GM21619 (cell line): Measurements from ENCODE around the gene GPC3.

Source experiments
- ATAC-seq: cut with Tn5 transposase; IDR thresholded peaks from one replicate; pipeline ENCODE4 v1.9.1; 2021; ENCODE audit not compliant: unreplicated experiment

GPC3 gene

DNA sequence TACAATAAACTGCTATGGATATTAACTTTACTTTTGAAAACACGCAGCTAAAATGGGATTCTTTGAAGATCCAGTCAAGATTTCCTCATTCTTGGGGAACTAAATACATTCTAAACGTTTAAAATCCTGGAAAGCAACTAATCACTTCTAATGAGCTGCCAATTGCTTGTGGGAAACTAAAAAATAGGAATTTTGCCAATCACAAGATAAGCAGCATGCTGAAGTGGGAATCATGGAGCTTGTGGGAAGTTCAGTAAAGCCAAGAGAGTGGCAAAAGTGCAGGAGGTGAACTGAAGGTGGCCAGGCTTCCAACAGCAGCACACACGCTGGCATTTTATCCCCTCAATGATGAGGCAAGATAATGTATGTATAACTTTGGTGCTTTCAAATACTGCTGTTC, 133.0 kb downstream of the GPC3 start:
- no peak for ATAC-seq

DNA sequence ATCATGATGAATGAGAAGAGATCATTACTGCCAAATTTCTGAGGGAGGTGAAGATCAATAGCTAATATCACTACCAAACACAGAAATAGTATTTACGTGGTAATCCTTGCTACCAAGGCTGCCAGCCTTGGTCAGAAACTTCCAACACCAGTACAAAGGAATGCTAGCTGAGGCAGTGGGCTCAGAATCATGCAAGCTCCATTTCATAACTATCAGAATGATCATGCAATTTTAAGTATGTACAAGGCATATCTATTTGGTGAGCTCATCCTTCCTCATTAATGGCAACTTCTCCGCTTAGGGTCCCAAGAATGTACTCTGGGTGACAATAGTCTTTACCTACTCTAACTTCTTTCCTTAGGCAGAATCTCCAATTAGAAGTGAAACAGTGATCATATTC, 135.0 kb downstream of the GPC3 start:
- no peak for ATAC-seq

DNA sequence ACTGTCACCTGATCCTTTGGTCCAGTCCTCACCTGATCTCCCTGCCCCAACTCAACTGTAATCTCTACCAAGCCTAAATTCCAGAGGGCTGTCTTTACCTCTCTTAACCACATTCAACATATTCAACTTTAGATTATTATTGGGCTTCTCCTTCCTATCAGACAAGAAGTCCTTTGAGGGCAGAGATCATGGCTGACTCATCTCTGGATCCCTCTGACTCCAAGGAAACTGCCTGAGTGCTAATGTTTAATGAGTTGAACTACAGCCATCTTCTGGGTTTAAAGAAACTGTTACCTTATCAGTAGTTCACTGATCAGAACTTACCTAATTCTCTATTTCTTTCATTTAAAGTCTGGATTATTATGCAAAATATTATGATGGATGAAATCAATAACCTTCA, 135.7 kb downstream of the GPC3 start:
- ATAC-seq: no peak

DNA sequence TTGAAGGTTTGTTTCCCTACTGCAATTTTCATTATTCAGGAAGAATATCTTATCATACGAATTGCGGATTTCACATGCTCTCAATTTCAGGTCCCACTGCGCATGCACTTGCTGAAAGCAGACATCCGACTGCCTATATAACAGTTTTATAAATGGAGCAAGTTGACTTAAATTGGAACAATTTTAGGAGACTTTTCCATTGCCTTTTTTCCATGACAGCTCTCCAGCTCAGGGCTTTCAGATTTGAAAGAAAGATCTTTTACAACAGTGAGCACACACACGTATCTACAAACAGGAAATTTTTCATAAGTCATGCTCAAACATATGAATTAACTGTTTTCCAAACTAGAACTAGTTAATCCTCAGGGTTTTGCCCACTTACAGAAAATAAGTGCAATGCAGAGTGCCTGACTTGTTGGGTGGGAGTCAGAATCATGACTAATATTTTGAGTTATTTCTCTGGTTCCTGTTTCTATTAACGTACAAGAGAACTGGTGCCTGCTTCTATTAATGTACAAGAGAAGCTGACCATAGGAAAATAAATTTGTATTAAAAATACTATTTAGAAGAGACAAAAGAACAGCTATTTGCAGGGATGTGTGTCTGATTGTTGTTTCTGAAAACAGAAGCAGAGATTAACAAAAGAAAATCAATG, 137.9 kb downstream of the GPC3 start:
- ATAC-seq: no peak

DNA sequence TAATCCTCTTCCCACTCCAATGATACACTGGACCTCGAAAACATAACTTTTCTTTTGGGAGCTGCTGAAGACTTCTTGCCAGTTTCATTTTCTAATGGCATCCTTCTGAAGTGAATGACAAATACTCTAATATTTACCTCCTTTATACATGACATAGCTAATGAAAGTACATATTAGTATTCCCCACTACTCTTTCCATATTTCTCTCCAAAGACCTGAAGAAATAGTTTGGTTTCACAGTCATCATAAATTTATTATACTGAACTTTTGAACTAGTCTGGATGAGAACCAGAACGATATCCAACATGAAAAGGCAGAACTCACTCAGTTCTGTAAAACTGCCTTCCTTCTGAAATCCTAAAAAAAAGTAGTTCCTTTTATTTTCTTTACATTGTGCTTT, 139.1 kb downstream of the GPC3 start:
- ATAC-seq: no peak

DNA sequence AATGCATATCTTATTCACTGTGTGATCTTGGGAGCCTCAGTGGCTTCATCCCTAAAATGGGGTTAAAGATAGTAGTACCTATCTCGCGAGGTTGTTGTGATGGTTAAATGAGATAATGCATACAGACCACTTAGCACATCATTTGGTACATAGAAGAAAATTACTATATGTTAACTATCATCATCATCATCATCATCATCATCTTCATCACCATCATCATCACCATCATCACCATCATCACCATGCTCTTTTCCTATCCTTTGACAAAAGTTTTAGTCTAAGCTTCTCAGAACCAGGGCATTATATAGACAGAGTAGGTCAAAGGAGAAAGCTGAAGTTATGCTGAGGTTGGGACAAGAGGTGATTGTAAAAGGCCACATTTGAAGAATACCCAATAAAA, 145.0 kb downstream of the GPC3 start:
- no peak for ATAC-seq

DNA sequence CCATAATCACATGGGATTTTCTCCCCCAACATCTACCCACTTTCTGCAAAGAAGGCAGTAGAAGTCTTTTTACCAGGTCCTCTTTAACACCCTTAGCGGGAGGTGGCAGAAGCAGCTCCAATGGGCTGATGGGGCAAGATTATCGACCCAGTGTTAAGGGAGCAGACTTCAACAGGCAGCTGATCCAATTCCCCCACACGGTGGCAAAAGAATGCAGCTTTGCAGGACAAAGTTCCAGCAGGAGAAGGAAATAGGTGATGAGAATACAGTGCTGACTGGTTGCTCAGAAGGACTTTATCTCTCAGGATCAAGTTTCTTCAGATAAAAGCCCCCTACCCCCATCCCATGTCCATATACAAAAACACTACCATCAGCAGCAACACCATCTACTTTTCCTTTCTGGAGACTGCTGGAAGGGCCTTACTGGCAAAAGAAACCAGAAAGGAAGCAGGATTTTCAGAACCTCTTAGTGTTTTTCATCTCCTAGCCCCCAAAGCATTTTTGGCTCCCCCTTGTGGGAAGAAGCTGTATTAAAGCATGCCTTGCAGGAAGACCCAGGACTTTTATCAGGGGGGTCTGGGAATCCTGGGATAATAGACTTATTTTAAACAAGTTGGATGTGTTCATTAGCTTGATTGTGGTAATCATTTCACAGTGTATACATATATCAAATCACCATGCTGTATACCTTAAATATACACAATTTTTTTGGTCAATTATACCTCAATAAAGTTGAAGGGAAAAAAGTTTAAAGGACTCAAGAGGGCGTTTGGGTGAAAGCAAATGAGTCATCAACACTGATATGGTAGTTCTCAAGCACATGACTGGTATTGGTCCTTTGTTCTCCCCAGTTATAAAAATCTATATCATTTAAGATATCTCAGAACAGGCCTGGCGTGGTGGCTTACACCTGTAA, 146.4 kb downstream of the GPC3 start:
- no peak for ATAC-seq

DNA sequence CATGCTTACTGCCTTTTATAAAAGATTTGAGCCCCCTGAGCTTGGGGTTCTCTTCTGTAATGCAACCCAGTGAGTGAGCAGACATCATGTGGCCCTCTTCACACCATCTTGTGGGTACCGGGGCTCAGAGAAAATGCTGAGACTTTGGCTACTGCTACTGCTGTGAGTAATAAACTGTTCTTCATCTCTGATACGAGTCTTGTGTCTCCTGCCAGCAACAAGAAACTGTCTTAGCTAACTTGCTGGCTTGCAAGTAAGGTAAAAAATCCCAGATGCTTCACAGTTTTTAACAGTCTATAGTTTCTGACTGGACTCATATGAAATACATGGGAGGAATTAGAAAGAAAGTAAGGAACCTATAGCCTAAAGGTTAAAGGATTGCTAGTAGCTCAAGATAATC, 148.3 kb downstream of the GPC3 start:
- ATAC-seq: no peak

DNA sequence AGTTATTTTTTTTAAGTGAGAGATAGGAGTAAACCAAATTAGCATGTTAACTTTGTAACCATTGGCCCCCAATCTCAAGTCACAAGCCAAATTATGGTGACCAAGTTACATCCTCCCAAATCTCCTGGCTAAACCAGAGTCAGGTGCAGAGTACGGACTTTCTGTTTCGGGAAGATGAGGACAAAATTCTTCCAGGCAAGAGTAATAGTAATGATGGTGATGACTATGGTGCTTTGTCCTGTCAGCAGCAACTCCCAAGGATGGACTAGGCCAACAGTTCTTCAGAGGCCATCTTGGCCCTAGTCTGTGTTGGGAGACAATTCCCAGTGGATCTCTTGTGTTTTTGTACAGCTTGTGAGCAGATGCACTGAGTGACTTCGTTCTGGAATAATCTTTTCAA, 148.8 kb downstream of the GPC3 start:
- no peak for ATAC-seq

DNA sequence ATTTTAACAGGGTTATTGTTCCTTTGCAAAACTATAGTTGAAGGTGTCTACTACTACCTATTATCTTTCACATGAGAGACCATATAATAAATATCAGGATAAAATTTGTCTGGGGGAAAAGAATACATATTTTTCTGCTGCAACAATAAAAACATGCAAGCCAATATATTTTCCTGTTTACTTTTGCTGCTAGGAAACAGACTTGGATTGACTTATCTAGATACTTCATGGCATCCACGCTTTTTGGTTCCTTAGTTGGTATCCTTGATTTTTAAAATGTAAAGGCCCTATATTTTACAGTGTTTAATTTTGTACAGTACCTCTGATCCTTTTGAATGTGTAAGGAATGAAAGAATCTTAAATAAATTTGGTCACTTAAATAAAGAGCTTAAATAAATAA, 150.6 kb downstream of the GPC3 start:
- ATAC-seq: no peak

DNA sequence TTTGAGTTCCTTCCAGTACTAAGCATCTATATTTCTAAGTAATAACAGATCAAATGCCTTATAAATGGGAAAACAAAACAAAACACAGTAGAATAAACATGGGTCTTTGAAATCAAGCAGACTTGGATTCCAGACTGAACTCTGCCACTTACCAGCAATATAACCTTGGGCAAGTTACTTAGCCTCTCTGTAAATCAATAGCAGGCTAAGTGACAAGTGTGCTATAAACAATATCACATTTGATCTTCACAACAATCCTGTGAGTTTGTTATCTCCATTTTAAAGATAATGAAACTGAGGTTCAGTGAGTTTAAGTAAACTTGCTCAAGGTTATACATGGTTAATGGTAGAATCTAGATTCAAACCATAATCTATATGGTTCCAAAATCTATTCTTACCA, 165.8 kb downstream of the GPC3 start:
- ATAC-seq: no peak

DNA sequence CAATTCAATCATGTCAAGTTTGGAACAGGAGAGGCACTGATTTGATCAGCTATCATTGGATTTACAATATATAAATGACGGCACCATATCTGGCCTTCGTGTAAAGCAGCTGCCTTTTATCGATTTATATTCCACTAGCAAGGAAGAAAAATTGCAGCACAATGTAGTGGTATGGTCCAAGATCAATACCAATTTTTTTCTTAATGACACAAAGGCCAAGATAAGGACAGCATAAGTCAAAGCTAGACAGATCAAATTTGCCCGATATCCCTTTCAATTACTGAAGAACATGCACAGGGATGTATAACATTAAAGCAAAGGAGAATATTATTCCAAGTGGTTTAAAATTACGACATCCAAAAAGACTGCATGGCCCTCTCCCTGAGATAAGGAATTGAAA, 167.4 kb downstream of the GPC3 start:
- no peak for ATAC-seq

DNA sequence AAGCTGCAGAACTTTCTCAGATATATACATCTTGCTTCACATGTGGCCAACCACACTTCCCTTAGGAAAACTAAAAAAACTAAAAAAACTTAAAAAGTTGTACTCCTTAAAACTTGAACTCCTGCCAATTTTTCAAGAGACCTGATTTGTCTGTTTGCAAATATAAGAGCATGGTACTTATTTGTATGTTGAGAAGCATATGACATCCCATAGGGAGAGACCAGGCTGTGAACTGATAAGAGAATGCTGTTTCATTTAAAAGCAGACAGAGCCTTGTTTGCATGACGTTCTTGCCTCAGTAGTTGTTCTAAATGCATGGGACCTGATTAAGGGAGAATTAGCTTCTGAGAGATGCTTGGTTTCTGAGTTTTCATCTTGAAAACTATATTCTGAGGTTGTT, 169.9 kb downstream of the GPC3 start:
- no peak for ATAC-seq

DNA sequence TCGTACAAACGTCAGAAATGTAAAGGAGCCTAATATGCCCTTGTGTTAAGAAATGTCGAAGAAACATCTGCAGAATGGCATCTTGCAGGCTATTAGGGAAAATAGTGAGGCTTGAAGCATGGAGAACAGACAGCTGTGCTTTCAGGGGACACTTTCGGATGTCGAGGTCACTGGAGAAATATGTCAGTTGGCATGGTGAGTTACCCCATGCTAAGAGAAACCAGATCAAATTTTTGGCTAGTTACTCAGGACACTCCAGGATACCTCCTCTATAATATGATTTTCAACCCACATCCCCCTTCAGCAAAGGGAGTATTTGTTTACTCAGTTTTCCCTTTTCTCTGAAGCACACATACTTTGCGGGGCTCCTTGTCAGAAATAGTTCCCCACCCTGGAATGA, 171.4 kb downstream of the GPC3 start:
- no peak for ATAC-seq

DNA sequence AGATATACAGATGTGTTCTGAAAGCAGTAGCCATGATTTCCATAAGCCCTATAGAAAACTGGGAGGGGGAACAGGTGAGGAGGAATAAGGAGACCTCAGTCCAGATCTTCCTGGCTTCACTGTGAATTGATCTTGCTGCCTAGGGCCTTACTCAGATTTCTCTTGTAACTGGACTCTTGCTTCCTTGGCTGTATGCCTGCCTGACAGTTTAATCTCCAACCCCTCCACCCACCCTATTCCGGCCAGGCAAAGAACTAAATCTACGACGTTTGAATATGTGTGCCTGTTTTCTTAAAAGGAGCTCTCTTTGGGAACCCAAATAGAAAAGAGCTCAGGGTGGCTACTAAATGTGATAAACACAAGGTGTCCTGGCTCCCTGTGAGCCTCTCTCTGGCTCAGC, 173.0 kb downstream of the GPC3 start:
- ATAC-seq: no peak

DNA sequence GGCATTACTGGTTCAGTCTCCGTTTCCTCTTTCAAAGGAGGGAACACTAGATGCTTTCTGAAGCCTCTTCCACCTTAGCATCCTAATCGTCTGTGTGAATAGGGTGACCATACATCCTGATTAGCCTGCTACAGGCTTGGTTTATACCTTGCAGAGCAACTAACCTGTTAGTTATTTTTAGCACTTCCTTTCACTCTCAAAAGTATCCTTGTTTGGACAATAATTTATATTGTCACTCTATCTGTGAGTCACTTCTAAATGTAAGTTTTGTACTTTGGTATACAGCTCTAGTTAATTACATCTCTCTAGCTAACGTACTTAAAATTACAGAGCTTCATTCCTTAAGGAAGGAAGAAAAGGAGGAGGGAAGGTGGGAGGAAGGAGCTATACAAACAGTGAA, 174.5 kb downstream of the GPC3 start:
- ATAC-seq: no peak

DNA sequence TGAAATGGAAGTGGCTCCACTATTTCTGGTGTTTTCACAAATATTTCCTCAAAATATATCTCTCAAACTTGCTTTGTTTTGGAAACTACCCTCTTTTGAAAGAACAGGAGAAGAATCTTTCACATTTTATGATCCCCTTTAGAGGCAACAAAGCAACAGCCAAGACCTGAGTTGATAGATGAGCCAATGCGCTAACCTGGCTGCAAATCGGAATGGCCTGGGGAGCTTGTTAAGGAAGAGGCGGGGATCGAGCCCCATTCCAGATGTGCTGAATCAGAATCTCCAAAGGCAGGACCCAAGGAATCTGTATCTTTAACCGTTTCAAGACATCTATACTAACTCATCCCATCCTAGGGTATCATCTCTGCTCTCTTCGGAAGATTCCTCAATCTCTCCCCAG, 181.3 kb downstream of the GPC3 start:
- ATAC-seq: no peak

DNA sequence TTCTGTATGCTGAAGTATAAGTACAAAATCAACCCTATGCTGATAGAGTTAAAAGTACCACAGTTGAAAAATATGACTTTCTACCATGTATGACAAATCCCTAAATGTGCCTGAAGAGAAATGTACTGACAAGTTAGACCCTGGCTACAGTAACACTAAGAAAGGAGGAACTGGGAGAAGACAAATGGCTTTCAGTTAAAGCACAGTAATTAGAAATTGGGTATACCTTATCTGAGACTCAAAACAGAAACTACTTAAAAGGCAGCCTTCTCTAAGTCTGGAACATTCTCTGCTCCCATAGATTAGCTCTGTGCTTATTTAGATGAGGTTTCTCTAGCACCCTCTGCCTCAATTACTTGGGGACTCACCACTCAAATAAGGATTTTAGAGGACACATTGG, 189.1 kb downstream of the GPC3 start:
- no peak for ATAC-seq

DNA sequence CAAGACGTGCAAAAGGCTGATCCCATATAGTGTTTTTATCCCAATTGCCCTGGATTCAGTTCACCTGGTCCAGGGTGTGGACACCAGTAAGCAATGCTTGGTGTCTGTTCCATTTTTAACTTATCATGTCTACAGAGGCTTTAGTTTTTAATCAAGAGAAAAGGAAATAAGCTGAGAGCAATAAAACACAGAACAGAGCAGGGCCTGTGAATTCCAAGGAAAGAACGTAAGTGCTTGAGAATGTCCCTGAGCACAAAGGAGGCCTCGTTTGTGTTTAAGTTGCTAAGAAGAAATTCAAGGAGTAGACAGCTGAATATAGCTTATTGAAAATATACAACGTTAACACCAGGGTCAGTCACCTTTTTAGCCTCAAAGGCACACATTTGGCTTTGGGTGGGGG, 191.3 kb downstream of the GPC3 start:
- ATAC-seq: no peak

DNA sequence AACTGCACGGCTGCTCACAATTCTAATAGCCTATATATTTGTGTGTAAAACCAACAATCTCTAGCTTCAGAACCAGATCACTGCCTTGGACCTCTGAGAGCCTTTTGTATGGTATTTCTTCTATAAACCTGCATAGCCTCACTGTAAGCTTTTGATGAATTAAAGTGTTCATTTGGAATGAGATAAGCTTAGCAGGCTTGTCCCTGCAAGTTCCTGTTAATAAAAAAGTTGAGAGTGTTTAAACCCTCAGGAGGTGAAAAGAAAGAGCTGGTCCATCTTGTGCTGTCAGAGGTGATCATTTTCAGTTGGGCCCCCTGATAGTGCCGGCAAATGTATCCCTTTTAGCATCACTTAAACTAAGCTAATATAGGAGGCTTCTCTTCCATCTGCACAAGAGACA, 191.8 kb downstream of the GPC3 start:
- ATAC-seq: no peak

DNA sequence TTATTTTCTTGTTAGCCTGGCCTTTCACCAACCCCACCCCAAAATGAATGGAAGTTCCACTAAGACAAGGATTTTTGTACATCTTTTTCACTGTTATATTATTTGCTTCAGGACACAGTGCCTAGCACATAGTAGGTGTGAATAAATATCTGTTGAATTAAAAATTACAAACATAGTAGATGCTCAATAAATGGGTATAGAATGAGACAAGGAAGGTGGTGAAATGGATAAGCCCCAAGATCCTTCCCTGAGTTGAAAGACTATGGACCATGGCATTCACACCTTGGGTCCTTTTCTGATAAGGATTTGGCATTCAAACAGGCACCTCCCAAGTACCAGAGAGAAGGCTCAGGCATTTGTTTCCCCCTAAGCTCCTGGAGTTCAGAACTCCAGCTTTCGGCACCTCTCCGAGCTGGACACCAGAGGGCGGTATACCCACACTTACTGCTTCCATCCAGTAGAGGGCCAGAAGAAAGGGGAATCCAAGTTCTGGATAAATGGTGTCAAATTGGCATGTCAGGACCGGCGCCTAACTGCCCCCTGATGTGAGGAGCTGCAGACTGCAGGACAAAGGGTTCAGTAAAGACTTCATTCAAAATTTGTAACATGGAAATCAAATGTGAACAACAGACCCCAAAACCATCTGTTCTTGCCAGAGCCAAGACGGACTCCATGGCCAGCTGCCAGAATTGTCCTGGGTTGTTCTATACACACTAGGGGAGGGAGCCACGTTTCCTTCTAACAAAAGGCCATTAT, 193.0 kb downstream of the GPC3 start:
- ATAC-seq: no peak

DNA sequence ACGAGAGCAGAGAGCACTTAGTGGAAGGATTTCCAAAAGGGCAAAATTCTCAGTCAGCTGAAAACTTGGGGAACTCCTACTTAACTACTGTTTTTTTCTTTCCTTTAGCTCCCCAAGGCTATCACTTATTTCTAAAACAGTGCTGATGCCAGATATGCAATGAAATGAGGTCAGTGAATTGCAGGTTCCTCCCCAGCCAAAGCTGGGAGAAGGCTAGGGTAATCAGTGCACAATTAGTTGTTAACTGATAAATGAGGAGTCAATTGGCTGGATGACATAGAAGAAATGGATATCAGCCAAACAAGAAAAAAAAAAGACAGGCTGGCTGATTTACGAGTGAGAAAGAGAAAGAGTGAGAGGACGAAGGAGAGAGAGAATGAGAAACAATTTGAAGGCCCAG, 195.6 kb downstream of the GPC3 start:
- no peak for ATAC-seq
